NOMO-1 (cell line): ENCODE results near the gene BTRC.

Experiments
- DNase-seq, 2 experiments: peaks; one replicate each; lab custom pipeline; 2025; ENCODE audit not compliant: unreplicated experiment in 2 of 2; lab: John Stamatoyannopoulos, UW

The BTRC gene

GRCh38 chr10:101577121-101577871, 223.3 kb downstream of the BTRC start:
- no peak for DNase-seq

GRCh38 chr10:101578192-101578591, 224.2 kb downstream of the BTRC start:
- no peak for DNase-seq

- DNase-seq: no peak
Observed at GRCh38 chr10:101578803-101579515, 225.0 kb downstream of the BTRC start.

- no peak for DNase-seq
Observed at GRCh38 chr10:101579516-101579870, 225.5 kb downstream of the BTRC start.

GRCh38 chr10:101580486-101581399, 226.8 kb downstream of the BTRC start:
- no peak for DNase-seq

- no peak for DNase-seq
Observed at GRCh38 chr10:101585841-101586240, 231.9 kb downstream of the BTRC start.

GRCh38 chr10:101587725-101588653, 234.0 kb downstream of the BTRC start, which contains the start of the genes DPCD and POLL:
DPCD (plus strand) TSS chr10:101588321; CDS start chr10:101588337, 16 bp downstream.
POLL (minus strand) TSS chr10:101588257; CDS start chr10:101587360, 897 bp downstream.
- peak; percentile 88 to 92 for DNase-seq

GRCh38 chr10:101588879-101589278, 234.9 kb downstream of the BTRC start:
- no peak for DNase-seq

- peak; percentile 63 to 94 for DNase-seq
Observed at GRCh38 chr10:101593331-101593730, 239.4 kb downstream of the BTRC start.

GRCh38 chr10:101595591-101596433, 241.8 kb downstream of the BTRC start:
- no peak for DNase-seq

- DNase-seq: no peak
Observed at GRCh38 chr10:101597091-101597900, 243.3 kb downstream of the BTRC start.

- no peak for DNase-seq
Observed at GRCh38 chr10:101601541-101601940, 247.6 kb downstream of the BTRC start.

GRCh38 chr10:101602761-101603398, 248.9 kb downstream of the BTRC start:
- peak; percentile 85 to 92 for DNase-seq
